Prostate gland (tissue), 2 donors: ENCODE data around the gene FIBP.

Experiments used
- POLR2A ChIP-seq: fragments of 450-650 bp; IDR thresholded peaks from one replicate; pipeline ENCODE4 v1.6.1; 2016; ENCODE audit warnings: antibody characterized with exemption, mild to moderate bottlenecking
- POLR2AphosphoS5 ChIP-seq: sonication (generic); formaldehyde crosslinking; IDR thresholded peaks from one replicate; pipeline ENCODE4 v1.6.1; 2017; ENCODE audit warnings: antibody characterized with exemption
- TF ChIP-seq, protein P1 (sequence below), 4 experiments: fragments of 200-600 bp in 2 of 4; fragments of 450-650 bp in 2 of 4; sonication (generic) in 2 of 4; IDR thresholded peaks; 1 replicate in 3 of 4; 2 replicates in 1 of 4; pipeline ENCODE4 v1.5.1; 2016 to 2019; ENCODE audit warnings: antibody characterized with exemption in 4 of 4, mild to moderate bottlenecking in 2 of 4, moderate library complexity in 2 of 4

DNA sequence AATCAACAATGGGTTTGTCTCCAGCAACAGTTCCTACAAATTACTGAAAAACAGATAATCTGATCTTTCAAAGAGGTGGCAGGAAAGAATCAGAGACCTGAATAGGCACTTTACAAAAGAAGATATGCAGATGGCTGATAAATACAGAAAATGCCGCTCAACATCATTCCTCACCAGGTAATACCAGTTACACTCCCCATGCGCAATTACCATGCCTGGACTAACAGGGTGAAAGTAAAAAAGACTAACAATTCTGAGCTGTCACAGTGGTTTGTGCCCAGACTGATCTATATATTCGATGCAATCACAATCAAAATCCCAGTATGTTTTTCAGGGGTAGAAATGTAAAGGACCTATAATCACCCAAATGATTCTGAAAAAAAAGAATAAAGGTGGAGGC, 44.5 kb downstream of the FIBP start:
- TF ChIP-seq, protein P1, sequence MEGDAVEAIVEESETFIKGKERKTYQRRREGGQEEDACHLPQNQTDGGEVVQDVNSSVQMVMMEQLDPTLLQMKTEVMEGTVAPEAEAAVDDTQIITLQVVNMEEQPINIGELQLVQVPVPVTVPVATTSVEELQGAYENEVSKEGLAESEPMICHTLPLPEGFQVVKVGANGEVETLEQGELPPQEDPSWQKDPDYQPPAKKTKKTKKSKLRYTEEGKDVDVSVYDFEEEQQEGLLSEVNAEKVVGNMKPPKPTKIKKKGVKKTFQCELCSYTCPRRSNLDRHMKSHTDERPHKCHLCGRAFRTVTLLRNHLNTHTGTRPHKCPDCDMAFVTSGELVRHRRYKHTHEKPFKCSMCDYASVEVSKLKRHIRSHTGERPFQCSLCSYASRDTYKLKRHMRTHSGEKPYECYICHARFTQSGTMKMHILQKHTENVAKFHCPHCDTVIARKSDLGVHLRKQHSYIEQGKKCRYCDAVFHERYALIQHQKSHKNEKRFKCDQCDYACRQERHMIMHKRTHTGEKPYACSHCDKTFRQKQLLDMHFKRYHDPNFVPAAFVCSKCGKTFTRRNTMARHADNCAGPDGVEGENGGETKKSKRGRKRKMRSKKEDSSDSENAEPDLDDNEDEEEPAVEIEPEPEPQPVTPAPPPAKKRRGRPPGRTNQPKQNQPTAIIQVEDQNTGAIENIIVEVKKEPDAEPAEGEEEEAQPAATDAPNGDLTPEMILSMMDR (IDR thresholded peaks at IDR 0.05): no peak
- TF ChIP-seq POLR2AphosphoS5 (no peak), POLR2A (no peak)
